ENCODE results near the gene RGMA. TPM values are rescaled to one million over a fixed set of nuclear protein-coding genes. Genes with fewer than 3 reads are reported as not detected.

The RGMA gene
- total and polyA plus RNA-seq, 2 of the 8 experiments (the other 6 are each of a cell fraction or from before 2014, with no cell fraction given), result 19.9 to 39.8 TPM

DNA sequence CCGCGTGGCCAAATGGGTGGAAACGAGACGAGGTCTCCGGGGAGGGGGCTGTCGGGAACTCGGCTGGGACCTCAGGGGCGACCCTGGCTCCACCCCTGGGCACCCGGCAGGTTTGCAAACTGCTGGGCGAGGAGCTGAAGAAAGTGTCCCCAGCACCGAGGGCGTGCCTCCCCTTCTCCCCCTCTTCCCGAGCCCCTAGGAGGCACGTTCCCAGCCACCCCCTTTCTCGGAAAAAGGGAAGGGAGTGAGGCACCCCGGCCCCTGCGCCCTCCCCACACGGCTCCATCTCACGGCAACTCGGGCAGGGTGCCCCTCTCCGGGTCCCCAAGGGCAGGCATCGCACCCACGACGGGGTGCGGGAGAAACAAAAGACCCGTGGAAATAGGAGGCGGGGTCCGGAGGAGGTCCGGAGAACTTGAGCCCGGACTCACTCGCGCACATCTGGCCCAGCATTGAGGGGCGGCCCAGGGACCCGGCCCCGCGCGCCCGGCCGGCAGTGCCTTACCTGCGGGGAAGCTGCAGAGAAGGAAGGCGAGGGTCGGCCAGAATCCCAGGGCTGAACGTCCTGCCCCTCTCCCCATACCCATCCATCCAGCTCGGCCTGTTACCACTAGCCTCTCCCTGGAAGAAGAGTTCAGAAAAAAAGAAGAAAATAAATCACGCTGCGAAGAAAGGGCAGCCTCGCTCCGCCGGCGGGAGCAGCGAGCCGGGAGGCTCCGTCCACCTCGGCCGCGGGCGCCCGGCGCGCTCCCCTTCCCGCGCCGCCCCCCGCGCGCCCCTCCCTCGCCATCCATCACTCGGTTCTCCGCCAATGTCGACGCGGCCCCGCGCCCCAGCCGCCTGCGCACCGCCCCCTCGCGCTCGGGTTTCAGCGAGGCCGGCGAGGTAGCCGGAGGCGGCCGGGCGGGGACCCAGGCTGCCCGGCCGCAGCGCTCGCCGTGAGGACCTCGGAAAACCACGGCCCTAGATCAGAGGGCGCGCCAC lies 16.3 kb downstream of the RGMA start (continued):
- TF ChIP-seq, protein P1, sequence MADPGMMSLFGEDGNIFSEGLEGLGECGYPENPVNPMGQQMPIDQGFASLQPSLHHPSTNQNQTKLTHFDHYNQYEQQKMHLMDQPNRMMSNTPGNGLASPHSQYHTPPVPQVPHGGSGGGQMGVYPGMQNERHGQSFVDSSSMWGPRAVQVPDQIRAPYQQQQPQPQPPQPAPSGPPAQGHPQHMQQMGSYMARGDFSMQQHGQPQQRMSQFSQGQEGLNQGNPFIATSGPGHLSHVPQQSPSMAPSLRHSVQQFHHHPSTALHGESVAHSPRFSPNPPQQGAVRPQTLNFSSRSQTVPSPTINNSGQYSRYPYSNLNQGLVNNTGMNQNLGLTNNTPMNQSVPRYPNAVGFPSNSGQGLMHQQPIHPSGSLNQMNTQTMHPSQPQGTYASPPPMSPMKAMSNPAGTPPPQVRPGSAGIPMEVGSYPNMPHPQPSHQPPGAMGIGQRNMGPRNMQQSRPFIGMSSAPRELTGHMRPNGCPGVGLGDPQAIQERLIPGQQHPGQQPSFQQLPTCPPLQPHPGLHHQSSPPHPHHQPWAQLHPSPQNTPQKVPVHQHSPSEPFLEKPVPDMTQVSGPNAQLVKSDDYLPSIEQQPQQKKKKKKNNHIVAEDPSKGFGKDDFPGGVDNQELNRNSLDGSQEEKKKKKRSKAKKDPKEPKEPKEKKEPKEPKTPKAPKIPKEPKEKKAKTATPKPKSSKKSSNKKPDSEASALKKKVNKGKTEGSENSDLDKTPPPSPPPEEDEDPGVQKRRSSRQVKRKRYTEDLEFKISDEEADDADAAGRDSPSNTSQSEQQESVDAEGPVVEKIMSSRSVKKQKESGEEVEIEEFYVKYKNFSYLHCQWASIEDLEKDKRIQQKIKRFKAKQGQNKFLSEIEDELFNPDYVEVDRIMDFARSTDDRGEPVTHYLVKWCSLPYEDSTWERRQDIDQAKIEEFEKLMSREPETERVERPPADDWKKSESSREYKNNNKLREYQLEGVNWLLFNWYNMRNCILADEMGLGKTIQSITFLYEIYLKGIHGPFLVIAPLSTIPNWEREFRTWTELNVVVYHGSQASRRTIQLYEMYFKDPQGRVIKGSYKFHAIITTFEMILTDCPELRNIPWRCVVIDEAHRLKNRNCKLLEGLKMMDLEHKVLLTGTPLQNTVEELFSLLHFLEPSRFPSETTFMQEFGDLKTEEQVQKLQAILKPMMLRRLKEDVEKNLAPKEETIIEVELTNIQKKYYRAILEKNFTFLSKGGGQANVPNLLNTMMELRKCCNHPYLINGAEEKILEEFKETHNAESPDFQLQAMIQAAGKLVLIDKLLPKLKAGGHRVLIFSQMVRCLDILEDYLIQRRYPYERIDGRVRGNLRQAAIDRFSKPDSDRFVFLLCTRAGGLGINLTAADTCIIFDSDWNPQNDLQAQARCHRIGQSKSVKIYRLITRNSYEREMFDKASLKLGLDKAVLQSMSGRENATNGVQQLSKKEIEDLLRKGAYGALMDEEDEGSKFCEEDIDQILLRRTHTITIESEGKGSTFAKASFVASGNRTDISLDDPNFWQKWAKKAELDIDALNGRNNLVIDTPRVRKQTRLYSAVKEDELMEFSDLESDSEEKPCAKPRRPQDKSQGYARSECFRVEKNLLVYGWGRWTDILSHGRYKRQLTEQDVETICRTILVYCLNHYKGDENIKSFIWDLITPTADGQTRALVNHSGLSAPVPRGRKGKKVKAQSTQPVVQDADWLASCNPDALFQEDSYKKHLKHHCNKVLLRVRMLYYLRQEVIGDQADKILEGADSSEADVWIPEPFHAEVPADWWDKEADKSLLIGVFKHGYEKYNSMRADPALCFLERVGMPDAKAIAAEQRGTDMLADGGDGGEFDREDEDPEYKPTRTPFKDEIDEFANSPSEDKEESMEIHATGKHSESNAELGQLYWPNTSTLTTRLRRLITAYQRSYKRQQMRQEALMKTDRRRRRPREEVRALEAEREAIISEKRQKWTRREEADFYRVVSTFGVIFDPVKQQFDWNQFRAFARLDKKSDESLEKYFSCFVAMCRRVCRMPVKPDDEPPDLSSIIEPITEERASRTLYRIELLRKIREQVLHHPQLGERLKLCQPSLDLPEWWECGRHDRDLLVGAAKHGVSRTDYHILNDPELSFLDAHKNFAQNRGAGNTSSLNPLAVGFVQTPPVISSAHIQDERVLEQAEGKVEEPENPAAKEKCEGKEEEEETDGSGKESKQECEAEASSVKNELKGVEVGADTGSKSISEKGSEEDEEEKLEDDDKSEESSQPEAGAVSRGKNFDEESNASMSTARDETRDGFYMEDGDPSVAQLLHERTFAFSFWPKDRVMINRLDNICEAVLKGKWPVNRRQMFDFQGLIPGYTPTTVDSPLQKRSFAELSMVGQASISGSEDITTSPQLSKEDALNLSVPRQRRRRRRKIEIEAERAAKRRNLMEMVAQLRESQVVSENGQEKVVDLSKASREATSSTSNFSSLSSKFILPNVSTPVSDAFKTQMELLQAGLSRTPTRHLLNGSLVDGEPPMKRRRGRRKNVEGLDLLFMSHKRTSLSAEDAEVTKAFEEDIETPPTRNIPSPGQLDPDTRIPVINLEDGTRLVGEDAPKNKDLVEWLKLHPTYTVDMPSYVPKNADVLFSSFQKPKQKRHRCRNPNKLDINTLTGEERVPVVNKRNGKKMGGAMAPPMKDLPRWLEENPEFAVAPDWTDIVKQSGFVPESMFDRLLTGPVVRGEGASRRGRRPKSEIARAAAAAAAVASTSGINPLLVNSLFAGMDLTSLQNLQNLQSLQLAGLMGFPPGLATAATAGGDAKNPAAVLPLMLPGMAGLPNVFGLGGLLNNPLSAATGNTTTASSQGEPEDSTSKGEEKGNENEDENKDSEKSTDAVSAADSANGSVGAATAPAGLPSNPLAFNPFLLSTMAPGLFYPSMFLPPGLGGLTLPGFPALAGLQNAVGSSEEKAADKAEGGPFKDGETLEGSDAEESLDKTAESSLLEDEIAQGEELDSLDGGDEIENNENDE (IDR thresholded peaks at IDR 0.05; ENCODE audit: insufficient replicate concordance, low read length), result no peak
- TF ChIP-seq TBP (IDR thresholded peaks at IDR 0.05; ENCODE audit: low read depth, low read length) (peak; percentile 8; the same call in 1 of the 2 replicates), POLR2A (IDR thresholded peaks at IDR 0.05; ENCODE audit: control extremely low read depth in 1 of 2, low read depth in 2 of 2, low read length in 2 of 2) (peak in 1 of 2 experiments; percentile 57; a peak in 1 of 3 replicates), KDM1A (IDR thresholded peaks at IDR 0.05; ENCODE audit: borderline replicate concordance, low read length) (no peak), ASH2L (IDR thresholded peaks at IDR 0.05; ENCODE audit: low read length) (no peak), SAP30 (IDR thresholded peaks at IDR 0.05; ENCODE audit: insufficient read depth, insufficient replicate concordance, low read length) (no peak)
- TF ChIP-seq, protein P2, sequence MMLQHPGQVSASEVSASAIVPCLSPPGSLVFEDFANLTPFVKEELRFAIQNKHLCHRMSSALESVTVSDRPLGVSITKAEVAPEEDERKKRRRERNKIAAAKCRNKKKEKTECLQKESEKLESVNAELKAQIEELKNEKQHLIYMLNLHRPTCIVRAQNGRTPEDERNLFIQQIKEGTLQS (IDR thresholded peaks at IDR 0.05; ENCODE audit: insufficient read depth, low read depth, low read length), result no peak

Data from H1 (cell line).